Measurements from ENCODE around the gene PIAS4. TPM values are rescaled to one million over a fixed set of nuclear protein-coding genes. Genes with fewer than 3 reads are reported as not detected.
A peak's percentile ranks its signal among the peaks of the same experiment; 100 is the strongest.

Gene PIAS4
- total RNA-seq, 1 donor from 2014 or later = 26.0 TPM

DNA sequence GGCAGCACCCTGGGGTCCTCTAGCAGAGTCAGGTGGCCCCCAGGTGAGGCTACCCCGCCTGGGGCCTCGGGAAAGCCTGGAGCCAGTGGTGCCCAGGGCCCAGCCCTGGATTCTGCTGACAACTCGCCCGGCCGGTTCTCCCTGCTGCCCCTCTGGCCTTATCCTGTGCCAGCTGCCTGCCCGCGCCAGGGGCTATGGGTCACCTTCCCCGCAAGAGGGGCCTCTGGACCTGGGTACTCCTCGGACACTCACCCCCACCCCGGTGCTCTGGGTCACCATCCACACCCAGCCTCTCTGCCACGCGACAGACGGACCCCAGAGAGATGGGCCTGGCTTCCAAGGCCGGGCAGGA is 35.2 kb downstream of the PIAS4 start:
- Mint-ChIP-seq H3K27me3 (ENCODE audit: low read depth, unreplicated experiment) (no peaks in the 10 kb centered on the region), H3K4me3 (ENCODE audit: unreplicated experiment) (no peak overlapping the region), H3K9me3 (ENCODE audit: unreplicated experiment) (no peaks in the 10 kb centered on the region), H3K4me1 (ENCODE audit: low read depth, unreplicated experiment) (no peaks in the 10 kb centered on the region), H3K27ac (ENCODE audit: unreplicated experiment) (peak overlapping the region; percentile 72), H3K36me3 (ENCODE audit: low read depth, unreplicated experiment) (peaks cover 14% of the 10 kb centered on the region)
- Histone ChIP-seq H3K4me3 (ENCODE audit: insufficient read depth, low read depth, low read length) (no peak overlapping the region), H4K20me1 (ENCODE audit: insufficient read depth, low read length) (peaks cover 44% of the 10 kb centered on the region), H3K79me2 (ENCODE audit: insufficient read depth, low read length) (peaks cover 41% of the 10 kb centered on the region), H3K36me3 (ENCODE audit: insufficient read depth, low read length) (no peaks in the 10 kb centered on the region), H3K4me2 (ENCODE audit: low read length) (no peak overlapping the region), H2AFZ (ENCODE audit: low read depth, low read length) (no peak overlapping the region), H3K4me1 (ENCODE audit: insufficient read depth, low read length) (no peaks in the 10 kb centered on the region), H3K27ac (ENCODE audit: low read depth, low read length) (no peak overlapping the region), H3K9me3 (ENCODE audit: insufficient read depth, low read depth, low read length) (no peaks in the 10 kb centered on the region), H3K27me3 (ENCODE audit: insufficient read depth, low read length) (no peaks in the 10 kb centered on the region), H3K9ac (ENCODE audit: low read length) (no peak overlapping the region)
- no peak for TF ChIP-seq EZH2 (IDR thresholded peaks at IDR 0.05; ENCODE audit: insufficient read depth, low read length)
- TF ChIP-seq, protein P1, sequence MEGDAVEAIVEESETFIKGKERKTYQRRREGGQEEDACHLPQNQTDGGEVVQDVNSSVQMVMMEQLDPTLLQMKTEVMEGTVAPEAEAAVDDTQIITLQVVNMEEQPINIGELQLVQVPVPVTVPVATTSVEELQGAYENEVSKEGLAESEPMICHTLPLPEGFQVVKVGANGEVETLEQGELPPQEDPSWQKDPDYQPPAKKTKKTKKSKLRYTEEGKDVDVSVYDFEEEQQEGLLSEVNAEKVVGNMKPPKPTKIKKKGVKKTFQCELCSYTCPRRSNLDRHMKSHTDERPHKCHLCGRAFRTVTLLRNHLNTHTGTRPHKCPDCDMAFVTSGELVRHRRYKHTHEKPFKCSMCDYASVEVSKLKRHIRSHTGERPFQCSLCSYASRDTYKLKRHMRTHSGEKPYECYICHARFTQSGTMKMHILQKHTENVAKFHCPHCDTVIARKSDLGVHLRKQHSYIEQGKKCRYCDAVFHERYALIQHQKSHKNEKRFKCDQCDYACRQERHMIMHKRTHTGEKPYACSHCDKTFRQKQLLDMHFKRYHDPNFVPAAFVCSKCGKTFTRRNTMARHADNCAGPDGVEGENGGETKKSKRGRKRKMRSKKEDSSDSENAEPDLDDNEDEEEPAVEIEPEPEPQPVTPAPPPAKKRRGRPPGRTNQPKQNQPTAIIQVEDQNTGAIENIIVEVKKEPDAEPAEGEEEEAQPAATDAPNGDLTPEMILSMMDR (IDR thresholded peaks at IDR 0.05; ENCODE audit: insufficient read depth, low read depth, low read length) = no peak
- DNase-seq (ENCODE audit: low read depth) (no peak), FAIRE-seq (no peak)

DNA sequence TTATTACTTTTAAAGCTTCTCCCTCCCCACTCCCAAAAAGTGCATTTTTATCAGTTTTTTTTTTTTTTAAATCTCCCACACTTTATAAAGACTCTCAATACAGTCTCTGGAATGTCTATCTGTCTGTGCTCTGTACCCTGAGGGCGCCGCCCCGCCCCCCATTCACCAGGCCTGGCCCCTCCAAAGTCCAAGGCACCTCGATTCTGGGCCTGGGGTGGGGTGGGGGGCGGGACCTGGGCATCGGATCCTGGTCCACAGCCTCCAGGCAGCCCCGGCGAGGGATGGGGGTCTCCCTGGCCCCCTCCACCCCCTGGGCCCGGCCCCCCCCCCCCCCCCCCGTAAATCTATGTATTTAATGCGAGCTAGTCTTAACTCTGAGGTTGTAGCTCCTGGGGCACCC is 35.9 kb downstream of the PIAS4 start:
- H3K27ac ChIP-seq (ENCODE audit: low read depth, low read length) = no peak overlapping the region
- Mint-ChIP-seq H3K27me3 (ENCODE audit: low read depth, unreplicated experiment) (no peaks in the 10 kb centered on the region), H3K4me1 (ENCODE audit: low read depth, unreplicated experiment) (no peaks in the 10 kb centered on the region), H3K27ac (ENCODE audit: unreplicated experiment) (peak overlapping the region; percentile 12), H3K36me3 (ENCODE audit: low read depth, unreplicated experiment) (peaks cover 13% of the 10 kb centered on the region), H3K9me3 (ENCODE audit: unreplicated experiment) (no peaks in the 10 kb centered on the region), H3K4me3 (ENCODE audit: unreplicated experiment) (no peak overlapping the region)
- H3K79me2 ChIP-seq (ENCODE audit: insufficient read depth, low read length) = peaks cover 47% of the 10 kb centered on the region
- no peak for TF ChIP-seq EZH2 (IDR thresholded peaks at IDR 0.05; ENCODE audit: insufficient read depth, low read length)
- TF ChIP-seq, protein P1 (IDR thresholded peaks at IDR 0.05; ENCODE audit: insufficient read depth, low read depth, low read length) = no peak
- no peak overlapping the region for H3K9ac ChIP-seq (ENCODE audit: low read length)
- no peaks in the 10 kb centered on the region for H3K36me3 ChIP-seq (ENCODE audit: insufficient read depth, low read length)
- DNase-seq (ENCODE audit: low read depth) (no peak), FAIRE-seq (no peak)
- no peaks in the 10 kb centered on the region for H3K27me3 ChIP-seq (ENCODE audit: insufficient read depth, low read length)
- H3K9me3 ChIP-seq (ENCODE audit: insufficient read depth, low read depth, low read length) = no peaks in the 10 kb centered on the region
- H3K4me1 ChIP-seq (ENCODE audit: insufficient read depth, low read length) = no peaks in the 10 kb centered on the region
- H3K4me3 ChIP-seq (ENCODE audit: insufficient read depth, low read depth, low read length) = no peak overlapping the region
- H4K20me1 ChIP-seq (ENCODE audit: insufficient read depth, low read length) = peaks cover 50% of the 10 kb centered on the region
- H2AFZ ChIP-seq (ENCODE audit: low read depth, low read length) = no peak overlapping the region
- H3K4me2 ChIP-seq (ENCODE audit: low read length) = no peak overlapping the region

DNA sequence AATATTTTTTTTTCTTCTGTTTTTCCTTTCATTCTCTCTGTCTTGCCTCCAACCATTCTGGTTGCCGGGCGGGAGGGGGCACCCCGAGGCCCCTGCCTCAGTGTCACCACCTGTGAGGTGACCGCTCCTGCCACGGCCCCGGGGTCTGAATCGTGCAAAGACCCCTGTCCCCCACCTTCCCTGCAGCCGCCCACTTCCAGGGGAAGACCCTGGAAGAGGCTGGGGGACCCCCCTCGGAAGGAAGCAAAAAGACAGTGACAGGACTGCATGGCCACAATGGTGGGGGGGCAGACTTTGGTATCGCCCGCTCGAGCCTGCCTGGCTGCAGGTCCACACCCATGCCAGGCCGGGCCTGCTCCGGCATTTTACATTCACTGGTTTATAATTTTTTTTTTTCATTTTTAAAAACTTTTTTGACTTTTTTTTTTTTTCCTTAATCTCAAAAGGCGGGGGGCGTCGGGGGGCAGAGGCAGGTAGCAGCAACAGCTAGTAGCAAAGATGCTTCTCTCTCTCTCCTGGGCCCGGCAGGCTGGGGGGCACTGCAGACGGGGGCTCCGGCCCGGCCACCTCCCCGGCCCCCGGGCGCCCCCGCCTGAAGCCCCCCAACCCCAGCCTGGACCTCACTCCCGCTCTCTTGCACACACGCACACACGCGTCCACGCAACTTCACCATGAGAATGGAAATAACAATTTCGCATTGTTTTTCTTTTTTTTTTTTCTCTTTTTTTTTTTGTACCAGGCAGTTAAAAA is 36.6 kb downstream of the PIAS4 start:
- no peak overlapping the region for H3K27ac Mint-ChIP-seq (ENCODE audit: unreplicated experiment)
- Histone ChIP-seq H3K4me2 (ENCODE audit: low read length) (no peak overlapping the region), H3K27ac (ENCODE audit: low read depth, low read length) (no peak overlapping the region), H3K4me3 (ENCODE audit: insufficient read depth, low read depth, low read length) (no peak overlapping the region), H2AFZ (ENCODE audit: low read depth, low read length) (no peak overlapping the region), H3K27me3 (ENCODE audit: insufficient read depth, low read length) (no peaks in the 10 kb centered on the region), H3K9ac (ENCODE audit: low read length) (no peak overlapping the region), H3K36me3 (ENCODE audit: insufficient read depth, low read length) (no peaks in the 10 kb centered on the region), H4K20me1 (ENCODE audit: insufficient read depth, low read length) (peaks cover 55% of the 10 kb centered on the region), H3K79me2 (ENCODE audit: insufficient read depth, low read length) (peaks cover 54% of the 10 kb centered on the region), H3K4me1 (ENCODE audit: insufficient read depth, low read length) (no peaks in the 10 kb centered on the region), H3K9me3 (ENCODE audit: insufficient read depth, low read depth, low read length) (no peaks in the 10 kb centered on the region)
- no peak for FAIRE-seq
- no peak for DNase-seq (ENCODE audit: low read depth)
- peaks cover 13% of the 10 kb centered on the region for H3K36me3 Mint-ChIP-seq (ENCODE audit: low read depth, unreplicated experiment)
- no peaks in the 10 kb centered on the region for H3K27me3 Mint-ChIP-seq (ENCODE audit: low read depth, unreplicated experiment)
- H3K4me1 Mint-ChIP-seq (ENCODE audit: low read depth, unreplicated experiment) = no peaks in the 10 kb centered on the region
- H3K4me3 Mint-ChIP-seq (ENCODE audit: unreplicated experiment) = no peak overlapping the region
- H3K9me3 Mint-ChIP-seq (ENCODE audit: unreplicated experiment) = no peaks in the 10 kb centered on the region
- TF ChIP-seq EZH2 (IDR thresholded peaks at IDR 0.05; ENCODE audit: insufficient read depth, low read length) = no peak
- TF ChIP-seq, protein P1 (IDR thresholded peaks at IDR 0.05; ENCODE audit: insufficient read depth, low read depth, low read length) = no peak

All from astrocyte (in vitro differentiated cells and primary cell).